AG09309 (cell line): ENCODE results near the gene CD8A.

Experiments
- DNase-seq: peaks from one replicate; pipeline ENCODE4 v3.0.0-alpha.2; 2010; ENCODE audit warnings: low read depth
- H3K4me3 ChIP-seq: 2 replicates; pipeline ENCODE4 v1.5.1; 2011; ENCODE audit warnings: mild to moderate bottlenecking, low read depth, low read length, moderate library complexity; ENCODE audit not compliant: control insufficient read depth
- TF ChIP-seq, protein P1 (sequence below): IDR thresholded peaks from 2 replicates; pipeline ENCODE4 v1.5.1; 2011; ENCODE audit warnings: mild to moderate bottlenecking, low read depth, low read length, inconsistent platforms; ENCODE audit not compliant: insufficient read depth, control insufficient read depth; ENCODE audit errors: missing control alignments

Gene CD8A

DNA sequence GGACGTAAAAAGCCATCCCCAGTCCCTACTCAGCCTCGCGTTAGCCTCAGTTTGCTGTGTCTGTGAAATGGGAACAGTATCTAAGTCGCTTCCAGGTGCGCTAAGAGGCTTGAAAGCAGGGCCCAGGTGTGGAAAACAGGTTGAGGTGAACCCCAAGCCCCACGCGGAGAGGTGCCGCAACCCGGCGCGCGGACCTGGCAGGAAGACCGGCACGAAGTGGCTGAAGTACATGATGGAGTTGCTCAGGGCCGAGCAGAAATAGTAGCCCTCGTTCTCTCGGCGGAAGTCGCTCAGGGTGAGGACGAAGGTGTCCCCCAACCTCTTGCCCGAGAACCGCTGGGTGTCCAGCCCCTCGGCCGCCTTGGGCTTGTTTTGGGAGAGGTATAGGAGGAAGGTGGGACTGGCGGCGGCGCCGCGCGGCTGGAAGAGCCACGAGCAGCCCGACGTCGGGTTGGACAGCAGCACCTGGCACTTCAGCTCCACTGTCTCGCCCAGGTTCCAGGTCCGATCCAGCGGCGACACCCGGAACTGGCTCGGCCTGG is 508 bp downstream of the CD8A start:
- no peak for DNase-seq
- no peak overlapping the region for H3K4me3 ChIP-seq
- TF ChIP-seq, protein P1, sequence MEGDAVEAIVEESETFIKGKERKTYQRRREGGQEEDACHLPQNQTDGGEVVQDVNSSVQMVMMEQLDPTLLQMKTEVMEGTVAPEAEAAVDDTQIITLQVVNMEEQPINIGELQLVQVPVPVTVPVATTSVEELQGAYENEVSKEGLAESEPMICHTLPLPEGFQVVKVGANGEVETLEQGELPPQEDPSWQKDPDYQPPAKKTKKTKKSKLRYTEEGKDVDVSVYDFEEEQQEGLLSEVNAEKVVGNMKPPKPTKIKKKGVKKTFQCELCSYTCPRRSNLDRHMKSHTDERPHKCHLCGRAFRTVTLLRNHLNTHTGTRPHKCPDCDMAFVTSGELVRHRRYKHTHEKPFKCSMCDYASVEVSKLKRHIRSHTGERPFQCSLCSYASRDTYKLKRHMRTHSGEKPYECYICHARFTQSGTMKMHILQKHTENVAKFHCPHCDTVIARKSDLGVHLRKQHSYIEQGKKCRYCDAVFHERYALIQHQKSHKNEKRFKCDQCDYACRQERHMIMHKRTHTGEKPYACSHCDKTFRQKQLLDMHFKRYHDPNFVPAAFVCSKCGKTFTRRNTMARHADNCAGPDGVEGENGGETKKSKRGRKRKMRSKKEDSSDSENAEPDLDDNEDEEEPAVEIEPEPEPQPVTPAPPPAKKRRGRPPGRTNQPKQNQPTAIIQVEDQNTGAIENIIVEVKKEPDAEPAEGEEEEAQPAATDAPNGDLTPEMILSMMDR: no peak

DNA sequence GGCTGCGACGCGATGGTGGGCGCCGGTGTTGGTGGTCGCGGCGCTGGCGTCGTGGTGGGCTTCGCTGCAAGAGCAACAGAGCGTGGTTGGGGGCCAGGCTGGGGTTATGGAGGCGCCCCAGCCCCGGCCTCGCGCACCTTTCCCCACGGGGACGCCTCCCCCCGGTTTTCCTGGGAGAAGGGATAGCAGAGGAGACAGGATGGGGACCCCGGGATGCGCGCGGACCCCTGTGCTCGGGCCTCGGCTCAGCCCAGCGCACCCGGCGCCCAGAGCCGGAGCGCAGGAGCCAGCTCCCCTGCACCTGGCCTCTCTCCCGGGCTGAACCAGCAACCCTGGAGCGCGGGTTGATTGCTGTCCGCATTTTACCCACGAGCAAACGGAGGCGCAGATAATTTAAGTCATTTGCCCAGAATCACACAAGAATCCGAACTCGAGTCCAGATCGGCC is 1.0 kb downstream of the CD8A start:
- DNase-seq: no peak
- H3K4me3 ChIP-seq: no peak overlapping the region
- TF ChIP-seq, protein P1: no peak

DNA sequence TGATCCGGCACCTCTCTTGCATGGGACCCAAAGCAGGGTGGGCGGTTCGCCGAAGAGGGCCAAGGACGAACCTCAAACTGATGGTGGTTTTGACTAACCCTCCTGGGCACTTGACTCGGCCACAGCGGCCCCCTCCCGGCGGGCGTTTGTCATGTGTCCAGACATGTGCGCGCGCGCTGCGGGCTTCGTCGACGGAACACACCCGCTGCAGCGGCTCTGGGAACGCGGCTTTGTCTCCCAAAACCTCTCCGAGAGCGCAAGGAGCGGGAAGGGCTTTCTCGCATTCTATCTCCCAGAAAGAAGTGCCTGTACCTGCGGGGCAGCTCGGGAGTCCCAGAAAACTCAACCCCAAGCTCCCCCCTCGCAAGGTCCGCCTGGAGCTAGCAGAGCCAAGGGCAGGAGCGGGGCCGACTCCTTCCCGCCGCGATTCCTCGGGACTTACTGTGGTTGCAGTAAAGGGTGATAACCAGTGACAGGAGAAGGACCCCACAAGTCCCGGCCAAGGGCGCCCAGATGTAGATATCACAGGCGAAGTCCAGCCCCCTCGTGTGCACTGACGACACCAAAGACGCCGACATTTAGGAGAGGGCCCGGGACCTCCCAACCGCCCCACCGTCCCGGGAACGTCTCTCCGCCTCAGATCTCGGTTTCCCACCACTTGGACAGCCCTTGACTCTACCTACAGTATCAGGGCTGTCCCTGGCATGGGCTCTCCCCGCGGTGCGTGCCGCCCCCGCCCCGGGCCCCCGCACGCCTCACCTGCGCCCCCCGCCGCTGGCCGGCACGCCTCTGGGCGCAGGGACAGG is 1.6 kb downstream of the CD8A start:
- no peak for DNase-seq
- TF ChIP-seq, protein P1: no peak
- H3K4me3 ChIP-seq: no peak overlapping the region

DNA sequence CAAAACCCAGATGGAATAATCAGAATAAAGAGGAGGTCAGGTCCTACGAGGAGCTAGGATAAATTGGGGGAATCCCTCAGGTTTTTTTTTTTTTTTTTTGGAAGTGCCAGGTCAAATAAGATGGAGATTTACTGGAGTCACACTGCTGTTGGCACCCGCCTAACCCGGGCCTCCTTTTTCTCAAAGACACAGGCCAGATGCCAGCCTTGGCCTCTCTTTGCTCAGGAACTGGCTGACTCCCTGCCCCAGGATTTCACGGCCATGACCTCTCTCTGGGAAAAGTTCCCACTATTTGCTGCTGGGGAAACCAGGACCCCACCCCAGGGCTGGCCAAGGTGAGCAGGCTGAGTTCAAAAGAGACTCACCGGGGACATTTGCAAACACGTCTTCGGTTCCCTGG is 2.5 kb downstream of the CD8A start:
- DNase-seq: no peak
- no peak overlapping the region for H3K4me3 ChIP-seq
- TF ChIP-seq, protein P1: no peak

DNA sequence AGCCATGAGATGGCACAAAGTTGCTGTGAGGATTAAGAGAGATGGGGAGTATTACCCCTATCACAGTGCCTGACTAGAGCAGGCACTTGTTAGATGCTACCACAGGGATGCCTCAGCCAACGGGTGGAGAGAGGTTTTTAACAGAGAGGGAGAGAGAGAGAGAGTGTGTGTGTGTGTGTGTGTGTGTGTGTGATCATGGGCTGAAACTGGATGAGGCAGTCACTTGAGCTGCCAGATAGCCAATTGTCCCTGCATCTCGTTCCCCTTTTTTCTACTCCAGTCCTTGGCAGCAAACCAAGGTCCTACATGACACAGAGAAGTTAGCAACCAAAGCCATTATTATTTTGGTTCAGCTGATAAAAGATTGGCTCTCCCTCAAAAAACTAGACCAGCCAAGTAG is 3.0 kb downstream of the CD8A start:
- no peak overlapping the region for H3K4me3 ChIP-seq
- TF ChIP-seq, protein P1: no peak
- DNase-seq: no peak

DNA sequence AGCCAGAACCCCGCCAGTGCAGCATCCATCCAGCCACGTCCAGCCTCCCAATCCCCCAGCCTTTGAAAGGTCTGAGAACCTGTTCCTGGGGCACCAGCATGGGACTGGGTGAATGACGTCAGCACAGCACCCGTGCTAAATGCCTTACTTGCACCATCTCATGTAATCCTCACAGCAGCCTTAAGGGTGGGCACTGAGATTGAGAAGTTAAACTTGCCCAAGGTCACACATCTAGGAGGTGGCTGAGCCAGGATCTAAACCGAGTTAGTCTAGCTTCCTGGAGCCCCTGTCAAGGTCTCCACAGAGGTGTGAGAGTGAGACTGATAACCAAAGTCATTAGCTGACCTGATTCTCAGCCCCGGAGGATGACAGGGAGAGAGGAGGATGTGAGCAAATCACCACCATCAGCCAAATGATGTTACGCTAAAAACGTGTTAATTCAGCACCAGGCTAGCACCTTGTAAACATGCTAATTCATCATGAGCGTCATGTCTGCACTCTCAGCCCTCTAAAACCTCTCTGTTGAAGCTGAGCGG is 4.6 kb downstream of the CD8A start:
- no peak overlapping the region for H3K4me3 ChIP-seq
- TF ChIP-seq, protein P1: no peak
- no peak for DNase-seq
